A673 (cell line): Measurements from ENCODE around the gene FREM1. TPM values are rescaled to one million over a fixed set of nuclear protein-coding genes. Genes with fewer than 3 reads are reported as not detected.

Experiments used
- BruUV-seq: library from RNA; stranded (reverse); fragments of 400-500 nt; replicated peaks from 2 replicates; lab custom pipeline; 2021; lab: Mats Ljungman, UMichigan
- CTCF ChIA-PET: fragments of 300-600 bp; sonication (Branson Sonifier 250); formaldehyde crosslinking; loops from one replicate; lab custom pipeline; 2022; ENCODE audit warnings: antibody characterized with exemption; lab: Charles Lee
- POLR2A ChIA-PET: fragments of 300-600 bp; sonication (Branson Sonifier 250); formaldehyde crosslinking; loops from one replicate; lab custom pipeline; 2022; ENCODE audit warnings: antibody characterized with exemption; ENCODE audit not compliant: low non-redundant PET; lab: Charles Lee
- DNase-seq: peaks from one replicate; pipeline ENCODE4 v3.0.0-alpha.2; 2015; ENCODE audit warnings: low spot score
- H3K27ac ChIP-seq: fragments of 200-600 bp; sonication (generic); 2 replicates; pipeline ENCODE4 v1.5.1; 2016; ENCODE audit warnings: mixed run types, low read depth, mild to moderate bottlenecking, mixed read lengths, antibody characterized with exemption, low read length; ENCODE audit not compliant: poor library complexity, severe bottlenecking
- H3K27me3 ChIP-seq: fragments of 200-600 bp; sonication (generic); replicated peaks from 2 replicates; pipeline ENCODE4 v1.6.1; 2017; ENCODE audit warnings: mixed run types, low read depth, mild to moderate bottlenecking, mixed read lengths, antibody characterized with exemption, low read length; ENCODE audit not compliant: insufficient read depth, poor library complexity
- H3K36me3 ChIP-seq: fragments of 200-600 bp; sonication (generic); 2 replicates; pipeline ENCODE4 v1.6.1; 2016; ENCODE audit warnings: mixed run types, mild to moderate bottlenecking, mixed read lengths, antibody characterized with exemption, low read length; ENCODE audit not compliant: insufficient read depth, poor library complexity, severe bottlenecking
- H3K4me1 ChIP-seq: fragments of 200-600 bp; sonication (generic); 2 replicates; pipeline ENCODE4 v1.6.1; 2017; ENCODE audit warnings: mixed run types, mild to moderate bottlenecking, mixed read lengths, antibody characterized with exemption, low read length; ENCODE audit not compliant: insufficient read depth, poor library complexity, severe bottlenecking
- H3K4me3 ChIP-seq: fragments of 200-600 bp; sonication (generic); 2 replicates; pipeline ENCODE4 v1.5.1; 2016; ENCODE audit warnings: low read depth, mixed run types, mild to moderate bottlenecking, mixed read lengths, low read length; ENCODE audit not compliant: poor library complexity, severe bottlenecking
- H3K9me3 ChIP-seq: fragments of 200-600 bp; sonication (generic); 2 replicates; pipeline ENCODE4 v1.6.1; 2016; ENCODE audit warnings: mixed run types, low read depth, mild to moderate bottlenecking, mixed read lengths, antibody characterized with exemption, low read length; ENCODE audit not compliant: poor library complexity, severe bottlenecking
- CTCF ChIP-seq: fragments of 300-800, 200-600 bp; sonication (generic); conservative IDR thresholded peaks from 2 replicates; pipeline ENCODE4 v1.5.1; 2017; ENCODE audit warnings: low read depth, mild to moderate bottlenecking, antibody characterized with exemption, low read length, moderate library complexity, mixed read lengths
- EZH2 ChIP-seq: fragments of 200-600 bp; sonication (generic); IDR thresholded peaks from 2 replicates; pipeline ENCODE4 v1.6.1; 2017; ENCODE audit warnings: borderline replicate concordance, low read depth, mild to moderate bottlenecking, mixed read lengths, antibody characterized with exemption, low read length; ENCODE audit not compliant: poor library complexity, severe bottlenecking
- intact Hi-C: fragments of 100-400 bp; cut with micrococcal nuclease; formaldehyde crosslinking; loops from one replicate; pipeline ENCODE4 v1.10.0; 2022; ENCODE audit not compliant: unreplicated experiment
- total RNA-seq: library from RNA; stranded (reverse); gene quantifications from 2 replicates; pipeline ENCODE4 v1.2.3, GENCODE V29; 2021

The FREM1 gene
- total RNA-seq, 1 experiment from 2014 or later: 4.2 TPM

GRCh38 chr9:14868772-14869583, 41.2 kb downstream of the FREM1 start:
- intact Hi-C loops: no loop called here
- H3K4me3 ChIP-seq: no peak overlapping the region
- no peak for DNase-seq
- ChIA-PET CTCF (no interaction called here), POLR2A (no interaction called here)
- no peaks in the 10 kb centered on the region for H3K36me3 ChIP-seq
- H3K9me3 ChIP-seq: no peaks in the 10 kb centered on the region
- no peak for TF ChIP-seq EZH2
- BruUV-seq: no TSS peak
- no peak overlapping the region for H3K27ac ChIP-seq
- no peaks in the 10 kb centered on the region for H3K27me3 ChIP-seq
- peaks cover 22% of the 10 kb centered on the region for H3K4me1 ChIP-seq

- peaks cover 22% of the 10 kb centered on the region for H3K4me1 ChIP-seq
- POLR2A ChIA-PET: no interaction called here
Measured at GRCh38 chr9:14868418-14868771, 41.8 kb downstream of the FREM1 start.

GRCh38 chr9:14866200-14866749, 44.0 kb downstream of the FREM1 start:
- H3K4me1 ChIP-seq: peaks cover 22% of the 10 kb centered on the region
- intact Hi-C loops: no loop called here
- peaks cover 3% of the 10 kb centered on the region for H3K36me3 ChIP-seq
- ChIA-PET POLR2A (no interaction called here), CTCF (no interaction called here)
- no peaks in the 10 kb centered on the region for H3K9me3 ChIP-seq
- H3K4me3 ChIP-seq: no peak overlapping the region
- BruUV-seq: no TSS peak
- H3K27ac ChIP-seq: no peak overlapping the region
- DNase-seq: no peak
- H3K27me3 ChIP-seq: no peaks in the 10 kb centered on the region
- TF ChIP-seq EZH2: no peak
- TF ChIP-seq CTCF: no peak

More at GRCh38 chr9:14868418-14868771, 41.8 kb downstream of the FREM1 start:
- CTCF ChIA-PET: no interaction called here
- intact Hi-C loops: no loop called here
- H3K4me3 ChIP-seq: no peak overlapping the region
- no peaks in the 10 kb centered on the region for H3K36me3 ChIP-seq
- no peak for DNase-seq
- no peaks in the 10 kb centered on the region for H3K9me3 ChIP-seq
- no peaks in the 10 kb centered on the region for H3K27me3 ChIP-seq
- H3K27ac ChIP-seq: no peak overlapping the region
- no TSS peak for BruUV-seq
- no peak for TF ChIP-seq CTCF
- TF ChIP-seq EZH2: no peak

- Histone ChIP-seq H3K27me3 (no peaks in the 10 kb centered on the region), H3K36me3 (peaks cover 3% of the 10 kb centered on the region), H3K4me1 (peaks cover 22% of the 10 kb centered on the region), H3K27ac (no peak overlapping the region), H3K9me3 (no peaks in the 10 kb centered on the region), H3K4me3 (no peak overlapping the region)
- DNase-seq: no peak
- intact Hi-C loops: no loop called here
- POLR2A ChIA-PET: no interaction called here
- CTCF ChIA-PET: interaction anchor here (0.6 kb wide), 1 partner anchor 17 kb away, joined by 3 read pairs; no protein-coding TSS in a partner anchor
- BruUV-seq: no TSS peak
- TF ChIP-seq EZH2 (no peak), CTCF (no peak)
Measured at GRCh38 chr9:14864309-14864708, 45.9 kb downstream of the FREM1 start.
